HG03066 (cell line): ENCODE results near the gene SYNE2.

Experiments
- ATAC-seq: cut with Tn5 transposase; IDR thresholded peaks from one replicate; pipeline ENCODE4 v1.9.1; 2021; ENCODE audit warnings: low read depth; ENCODE audit not compliant: unreplicated experiment

SYNE2 gene

GRCh38 chr14:63874223-63874622, 21.4 kb downstream of the SYNE2 start:
- ATAC-seq: no peak

GRCh38 chr14:63875311-63875710, 22.5 kb downstream of the SYNE2 start:
- no peak for ATAC-seq

GRCh38 chr14:63877550-63877939, 24.7 kb downstream of the SYNE2 start:
- ATAC-seq: no peak

GRCh38 chr14:63878052-63878451, 25.2 kb downstream of the SYNE2 start:
- no peak for ATAC-seq

GRCh38 chr14:63878792-63879191, 26.0 kb downstream of the SYNE2 start:
- no peak for ATAC-seq

- no peak for ATAC-seq
Observed at GRCh38 chr14:63881926-63882325, 29.1 kb downstream of the SYNE2 start.

GRCh38 chr14:63887899-63888298, 35.1 kb downstream of the SYNE2 start:
- ATAC-seq: no peak

GRCh38 chr14:63890553-63890952, 37.7 kb downstream of the SYNE2 start:
- no peak for ATAC-seq

GRCh38 chr14:63891148-63891975, 38.6 kb downstream of the SYNE2 start:
- no peak for ATAC-seq

GRCh38 chr14:63892265-63892664, 39.5 kb downstream of the SYNE2 start:
- no peak for ATAC-seq

GRCh38 chr14:63893701-63894458, 41.1 kb downstream of the SYNE2 start:
- no peak for ATAC-seq

- ATAC-seq: no peak
Observed at GRCh38 chr14:63895510-63895909, 42.7 kb downstream of the SYNE2 start.

GRCh38 chr14:63896278-63896720, 43.5 kb downstream of the SYNE2 start:
- no peak for ATAC-seq

- no peak for ATAC-seq
Observed at GRCh38 chr14:63897721-63898163, 44.9 kb downstream of the SYNE2 start.

- no peak for ATAC-seq
Observed at GRCh38 chr14:63899953-63900352, 47.1 kb downstream of the SYNE2 start.

- no peak for ATAC-seq
Observed at GRCh38 chr14:63901434-63902085, 48.8 kb downstream of the SYNE2 start.

- ATAC-seq: no peak
Observed at GRCh38 chr14:63902375-63902976, 49.7 kb downstream of the SYNE2 start.

GRCh38 chr14:63904724-63905123, 51.9 kb downstream of the SYNE2 start:
- ATAC-seq: no peak

- no peak for ATAC-seq
Observed at GRCh38 chr14:63905370-63905769, 52.6 kb downstream of the SYNE2 start.

- no peak for ATAC-seq
Observed at GRCh38 chr14:63908667-63909264, 56.0 kb downstream of the SYNE2 start.
